ENCODE measurements around the gene RABGAP1.

RABGAP1 gene

GRCh38 chr9:123090198-123090896, 149.5 kb downstream of the RABGAP1 start:
- no peak for TF ChIP-seq CTCF (IDR thresholded peaks at IDR 0.05; ENCODE audit: extremely low read depth, missing control alignments)
- DNase-seq (ENCODE audit: low spot score) = no peak

GRCh38 chr9:123090956-123091355, 150.1 kb downstream of the RABGAP1 start:
- no peak for TF ChIP-seq CTCF (IDR thresholded peaks at IDR 0.05; ENCODE audit: extremely low read depth, missing control alignments)
- no peak for DNase-seq (ENCODE audit: low spot score)

- no peak for TF ChIP-seq CTCF (IDR thresholded peaks at IDR 0.05; ENCODE audit: extremely low read depth, missing control alignments)
Measured at GRCh38 chr9:123091459-123091858, 150.6 kb downstream of the RABGAP1 start.

GRCh38 chr9:123093141-123093540, 152.3 kb downstream of the RABGAP1 start:
- TF ChIP-seq CTCF (IDR thresholded peaks at IDR 0.05; ENCODE audit: extremely low read depth, missing control alignments) = no peak
- DNase-seq (ENCODE audit: low spot score) = no peak

More at GRCh38 chr9:123091459-123091858, 150.6 kb downstream of the RABGAP1 start:
- no peak for DNase-seq (ENCODE audit: low spot score)

- TF ChIP-seq CTCF (IDR thresholded peaks at IDR 0.05; ENCODE audit: extremely low read depth, missing control alignments) = no peak
- no peak for DNase-seq (ENCODE audit: low spot score)
Measured at GRCh38 chr9:123096987-123097386, 156.2 kb downstream of the RABGAP1 start.

GRCh38 chr9:123097430-123098095, 156.7 kb downstream of the RABGAP1 start:
- DNase-seq (ENCODE audit: low spot score) = no peak
- TF ChIP-seq CTCF (IDR thresholded peaks at IDR 0.05; ENCODE audit: extremely low read depth, missing control alignments) = no peak

- DNase-seq (ENCODE audit: low spot score) = no peak
- TF ChIP-seq CTCF (IDR thresholded peaks at IDR 0.05; ENCODE audit: extremely low read depth, missing control alignments) = no peak
Measured at GRCh38 chr9:123098096-123098459, 157.3 kb downstream of the RABGAP1 start.
